ENCODE measurements around the gene NWD2.

The NWD2 gene

DNA sequence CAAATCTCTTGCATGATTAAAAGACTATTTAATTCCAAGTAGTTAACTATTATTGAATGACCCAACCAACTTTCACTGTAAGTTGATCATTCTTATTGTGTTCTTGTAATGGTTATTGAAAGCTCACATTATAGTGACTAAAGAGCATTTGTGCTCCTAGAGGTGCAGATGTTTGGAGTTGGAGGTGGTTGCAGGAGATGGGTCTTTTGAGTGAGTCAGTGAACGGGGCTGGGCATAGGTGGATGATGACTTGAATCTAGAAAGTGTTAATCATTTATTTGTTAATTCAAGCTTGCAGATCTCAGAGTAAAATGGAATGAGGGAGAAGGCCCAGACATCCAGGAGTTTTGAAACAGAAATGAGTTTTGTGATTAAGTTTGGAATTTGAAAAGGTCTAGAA is 13.7 kb downstream of the NWD2 start:
- in situ Hi-C loops (cut with HindIII; ENCODE audit: low pct_ligation_motif_present, low pct_unique_long_range_greater_than_20kb, low sequenced_read_pairs): no loop called here
- DNase-seq: no peak

- in situ Hi-C loops (cut with HindIII; ENCODE audit: low pct_ligation_motif_present, low pct_unique_long_range_greater_than_20kb, low sequenced_read_pairs): no loop called here
- no peak for DNase-seq
These were observed 23.8 kb downstream of the NWD2 start for GRCh38 chr4:37268319-37268718.

DNA sequence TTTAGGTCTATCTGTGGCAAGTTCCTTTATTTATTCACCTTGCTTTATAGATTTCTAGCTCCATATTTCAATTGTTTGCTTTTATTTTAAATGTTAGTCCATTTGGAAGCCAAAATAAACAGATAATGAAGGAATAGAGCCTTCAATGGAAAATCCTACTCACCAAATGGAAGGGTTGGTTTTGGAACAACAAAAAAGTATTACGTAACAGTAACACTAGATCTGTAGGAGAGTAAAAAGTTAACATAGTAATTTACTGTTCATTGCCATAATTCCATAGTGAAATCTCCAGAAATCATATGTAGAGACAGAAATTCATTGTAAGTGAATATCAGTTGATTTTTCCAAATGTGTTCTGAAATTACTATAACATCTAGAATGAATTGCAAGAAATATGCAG is 34.6 kb downstream of the NWD2 start:
- in situ Hi-C loops (cut with HindIII; ENCODE audit: low pct_ligation_motif_present, low pct_unique_long_range_greater_than_20kb, low sequenced_read_pairs): no loop called here
- no peak for DNase-seq

- DNase-seq: no peak
- in situ Hi-C loops (cut with HindIII; ENCODE audit: low pct_ligation_motif_present, low pct_unique_long_range_greater_than_20kb, low sequenced_read_pairs): no loop called here
These were observed 35.5 kb downstream of the NWD2 start for GRCh38 chr4:37279894-37280592.

GRCh38 chr4:37299468-37299867 is 54.9 kb downstream of the NWD2 start:
- in situ Hi-C loops (cut with HindIII; ENCODE audit: low pct_ligation_motif_present, low pct_unique_long_range_greater_than_20kb, low sequenced_read_pairs): no loop called here
- DNase-seq: no peak

- no peak for DNase-seq
- in situ Hi-C loops (cut with HindIII; ENCODE audit: low pct_ligation_motif_present, low pct_unique_long_range_greater_than_20kb, low sequenced_read_pairs): no loop called here
These were observed 60.1 kb downstream of the NWD2 start for GRCh38 chr4:37304612-37305011.

GRCh38 chr4:37305984-37306383 is 61.4 kb downstream of the NWD2 start:
- no peak for DNase-seq
- in situ Hi-C loops (cut with HindIII; ENCODE audit: low pct_ligation_motif_present, low pct_unique_long_range_greater_than_20kb, low sequenced_read_pairs): no loop called here

- DNase-seq: no peak
- in situ Hi-C loops (cut with HindIII; ENCODE audit: low pct_ligation_motif_present, low pct_unique_long_range_greater_than_20kb, low sequenced_read_pairs): no loop called here
These were observed 72.6 kb downstream of the NWD2 start for GRCh38 chr4:37317104-37317643.

DNA sequence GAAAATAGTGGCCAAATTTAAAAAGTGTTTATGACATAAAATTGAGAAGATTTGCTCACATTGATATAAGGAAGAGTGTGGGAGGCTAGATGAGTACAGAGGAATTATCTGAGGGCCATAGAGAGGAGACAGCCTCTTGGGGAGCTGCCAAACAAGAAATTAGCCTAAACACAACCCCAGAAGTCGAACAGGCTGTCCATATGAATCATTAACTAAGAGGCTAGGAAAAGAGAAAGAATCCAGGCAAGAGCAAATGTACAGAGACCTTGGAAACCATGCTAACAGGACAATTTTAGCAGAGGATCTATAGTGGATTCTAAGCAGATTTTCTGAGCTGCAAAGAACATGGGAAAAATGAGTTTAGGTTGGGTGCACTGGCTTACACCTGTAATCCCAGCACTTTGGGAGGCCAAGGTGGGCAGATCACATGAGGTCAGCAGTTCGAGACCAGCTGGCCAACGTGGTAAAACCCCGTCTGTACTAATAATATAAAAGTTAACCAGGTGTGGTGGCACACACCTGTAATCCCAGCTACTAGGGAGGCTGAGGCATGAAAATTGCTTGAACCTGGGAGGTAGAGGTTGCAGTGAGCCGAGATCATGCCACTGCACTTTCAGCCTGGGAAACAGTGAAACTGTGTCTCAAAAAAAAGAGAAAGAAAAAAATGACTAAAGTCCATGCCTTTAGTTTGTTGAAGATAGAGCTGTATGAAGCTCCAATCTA is 76.1 kb downstream of the NWD2 start:
- DNase-seq: no peak
- in situ Hi-C loops (cut with HindIII; ENCODE audit: low pct_ligation_motif_present, low pct_unique_long_range_greater_than_20kb, low sequenced_read_pairs): no loop called here

- in situ Hi-C loops (cut with HindIII; ENCODE audit: low pct_ligation_motif_present, low pct_unique_long_range_greater_than_20kb, low sequenced_read_pairs): no loop called here
- DNase-seq: no peak
These were observed 77.6 kb downstream of the NWD2 start for GRCh38 chr4:37322122-37322521.

- no peak for DNase-seq
- in situ Hi-C loops (cut with HindIII; ENCODE audit: low pct_ligation_motif_present, low pct_unique_long_range_greater_than_20kb, low sequenced_read_pairs): no loop called here
These were observed 80.0 kb downstream of the NWD2 start for GRCh38 chr4:37324546-37324945.

DNA sequence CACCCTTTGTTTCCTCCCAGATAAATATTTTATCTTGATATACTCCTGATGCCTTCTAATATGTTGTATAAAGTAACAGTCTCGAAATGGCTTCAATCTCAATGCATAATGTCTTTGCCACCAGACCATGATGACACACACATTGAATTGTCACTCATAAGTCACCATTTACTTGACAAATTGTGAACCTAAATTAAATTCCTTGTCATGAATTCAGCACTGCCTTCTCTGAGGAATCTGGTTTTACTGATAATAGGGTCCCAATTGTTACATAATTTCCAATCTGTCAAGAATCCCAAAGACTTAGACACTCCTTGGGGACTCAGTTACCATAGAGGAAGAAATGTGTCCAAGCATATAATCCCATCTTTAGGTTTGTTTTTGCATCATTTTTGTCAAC is 82.3 kb downstream of the NWD2 start:
- no peak for DNase-seq
- in situ Hi-C loops (cut with HindIII; ENCODE audit: low pct_ligation_motif_present, low pct_unique_long_range_greater_than_20kb, low sequenced_read_pairs): no loop called here

- DNase-seq: no peak
- in situ Hi-C loops (cut with HindIII; ENCODE audit: low pct_ligation_motif_present, low pct_unique_long_range_greater_than_20kb, low sequenced_read_pairs): no loop called here
These were observed 94.4 kb downstream of the NWD2 start for GRCh38 chr4:37338972-37339371.

DNA sequence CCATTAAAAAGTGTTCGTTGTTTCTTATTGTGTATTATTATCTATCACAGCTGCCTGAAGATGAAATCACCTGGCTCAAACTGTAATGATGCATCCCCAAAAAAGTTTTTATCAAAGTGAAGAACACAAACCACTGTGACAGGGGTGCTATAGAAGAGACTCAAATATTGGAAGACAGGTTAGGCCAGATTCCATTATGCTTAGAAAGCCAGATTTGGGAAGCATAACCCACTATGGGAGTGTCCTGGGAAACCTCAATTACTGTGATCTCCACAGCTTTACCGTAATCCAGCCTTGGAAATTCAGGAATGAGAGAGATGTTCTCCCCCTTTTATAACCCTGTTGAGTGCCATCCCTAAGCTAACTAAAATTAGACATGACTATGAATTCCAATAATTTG is 114.2 kb downstream of the NWD2 start:
- DNase-seq: no peak
- in situ Hi-C loops (cut with HindIII; ENCODE audit: low pct_ligation_motif_present, low pct_unique_long_range_greater_than_20kb, low sequenced_read_pairs): no loop called here

DNA sequence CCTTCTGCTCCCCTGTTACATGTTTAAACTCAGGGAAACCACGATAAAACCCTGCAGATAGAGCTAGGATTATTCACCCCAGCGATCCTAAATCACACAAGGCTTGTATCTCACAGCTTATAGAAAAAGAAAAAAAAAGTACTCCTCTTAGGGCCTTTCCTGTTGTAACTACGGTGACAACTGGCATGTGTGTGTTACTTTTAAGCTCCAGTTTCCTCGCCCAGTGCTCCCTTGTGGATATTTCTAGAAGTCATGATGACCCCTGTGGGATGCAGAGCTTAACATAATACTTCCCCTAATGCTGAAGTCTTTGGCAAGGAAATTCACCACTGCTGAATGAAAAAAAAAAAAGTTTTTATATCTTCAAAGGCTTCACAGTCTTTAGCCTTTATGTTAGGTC is 114.7 kb downstream of the NWD2 start:
- in situ Hi-C loops (cut with HindIII; ENCODE audit: low pct_ligation_motif_present, low pct_unique_long_range_greater_than_20kb, low sequenced_read_pairs): no loop called here
- DNase-seq: no peak

GRCh38 chr4:37365888-37366287 is 121.3 kb downstream of the NWD2 start:
- no peak for DNase-seq
- in situ Hi-C loops (cut with HindIII; ENCODE audit: low pct_ligation_motif_present, low pct_unique_long_range_greater_than_20kb, low sequenced_read_pairs): no loop called here

DNA sequence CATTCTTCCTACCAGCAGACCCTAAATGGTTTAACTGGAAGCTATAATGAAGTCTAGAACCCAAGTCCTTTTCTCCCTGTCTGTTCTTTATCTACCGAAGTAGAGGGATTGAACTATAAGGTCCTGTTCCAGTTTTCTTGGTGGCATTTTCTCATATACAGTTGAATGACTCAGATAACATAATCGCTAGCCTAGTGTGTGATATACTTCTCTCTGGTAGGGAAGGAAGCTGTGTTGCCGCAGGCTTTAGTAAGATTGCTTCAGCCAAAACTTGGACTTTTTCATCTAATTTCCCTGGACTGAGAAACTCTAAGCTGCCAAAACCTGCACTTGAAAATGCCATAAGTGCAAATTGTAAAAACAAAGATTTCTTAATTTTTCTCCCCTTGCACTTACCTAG is 123.4 kb downstream of the NWD2 start:
- DNase-seq: no peak
- in situ Hi-C loops (cut with HindIII; ENCODE audit: low pct_ligation_motif_present, low pct_unique_long_range_greater_than_20kb, low sequenced_read_pairs): no loop called here

DNA sequence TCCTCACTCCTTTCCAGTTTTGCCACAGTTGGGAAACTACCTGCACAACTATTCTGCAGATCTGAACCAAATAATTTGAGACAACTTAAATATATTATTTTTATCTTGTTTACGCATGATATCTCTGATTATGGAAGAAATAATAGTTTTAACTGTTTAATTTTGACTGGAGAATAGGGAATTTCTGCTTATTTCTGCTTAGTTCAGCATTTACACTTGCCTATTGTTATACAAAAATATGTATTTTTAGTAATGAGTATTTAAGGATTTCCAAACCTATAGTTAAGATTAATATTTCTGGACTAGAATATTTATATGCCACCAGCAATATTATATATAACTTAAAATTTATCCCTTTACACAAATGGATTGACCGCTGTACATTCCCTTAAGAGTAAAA is 125.5 kb downstream of the NWD2 start:
- in situ Hi-C loops (cut with HindIII; ENCODE audit: low pct_ligation_motif_present, low pct_unique_long_range_greater_than_20kb, low sequenced_read_pairs): no loop called here
- DNase-seq: no peak

- no peak for DNase-seq
- in situ Hi-C loops (cut with HindIII; ENCODE audit: low pct_ligation_motif_present, low pct_unique_long_range_greater_than_20kb, low sequenced_read_pairs): no loop called here
These were observed 136.6 kb downstream of the NWD2 start for GRCh38 chr4:37381040-37381668.
